ENCODE data around the gene IFITM2.

DNA sequence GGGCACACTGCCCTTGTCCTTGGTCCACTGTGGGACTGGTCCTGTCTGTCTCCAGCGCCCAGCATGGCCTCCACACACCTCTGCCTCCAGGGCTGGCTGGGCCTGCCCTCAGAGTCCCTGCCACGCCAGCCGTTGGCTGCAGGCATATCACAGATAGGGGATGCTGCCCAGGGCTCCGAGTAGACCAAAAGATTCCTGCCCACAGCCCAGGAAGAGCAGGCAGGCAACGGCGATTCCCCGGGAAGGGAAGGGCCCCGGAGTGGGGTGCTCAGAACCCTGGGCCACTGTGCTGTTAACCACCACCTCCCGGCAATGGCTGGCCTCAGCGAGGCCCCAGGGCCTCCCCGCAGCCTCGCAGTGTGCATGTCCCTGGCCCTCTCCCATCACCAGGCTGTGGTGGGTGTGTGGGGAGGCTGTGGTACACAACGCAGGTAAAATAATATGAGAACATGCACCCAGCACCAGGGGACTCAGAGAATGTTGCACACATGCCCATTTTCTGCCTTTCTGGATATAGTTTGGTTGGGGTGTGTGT is 10.5 kb upstream of the IFITM2 start:
- TF ChIP-seq FOXM1 (IDR thresholded peaks at IDR 0.05; ENCODE audit: low read depth) (no peak), SMC3 (IDR thresholded peaks at IDR 0.05; ENCODE audit: low read depth, low read length) (no peak), RFX5 (IDR thresholded peaks at IDR 0.05; ENCODE audit: low read length) (no peak), NRF1 (IDR thresholded peaks at IDR 0.05; ENCODE audit: low read depth, low read length) (no peak), SIN3A (IDR thresholded peaks at IDR 0.05; ENCODE audit: borderline replicate concordance, low read depth, low read length) (no peak), POLR2AphosphoS5 (IDR thresholded peaks at IDR 0.05; ENCODE audit: low read depth, low read length) (no peak), CHD2 (IDR thresholded peaks at IDR 0.05; ENCODE audit: low read length, partially characterized antibody) (no peak), EZH2phosphoT487 (IDR thresholded peaks at IDR 0.05; ENCODE audit: borderline replicate concordance, low read depth) (no peak), RAD21 (IDR thresholded peaks at IDR 0.05; ENCODE audit: low read length) (no peak), YY1 (IDR thresholded peaks at IDR 0.05; ENCODE audit: low read depth) (no peak), TCF12 (IDR thresholded peaks at IDR 0.05) (no peak), RCOR1 (IDR thresholded peaks at IDR 0.05; ENCODE audit: low read length) (no peak)
- TF ChIP-seq, protein P1, sequence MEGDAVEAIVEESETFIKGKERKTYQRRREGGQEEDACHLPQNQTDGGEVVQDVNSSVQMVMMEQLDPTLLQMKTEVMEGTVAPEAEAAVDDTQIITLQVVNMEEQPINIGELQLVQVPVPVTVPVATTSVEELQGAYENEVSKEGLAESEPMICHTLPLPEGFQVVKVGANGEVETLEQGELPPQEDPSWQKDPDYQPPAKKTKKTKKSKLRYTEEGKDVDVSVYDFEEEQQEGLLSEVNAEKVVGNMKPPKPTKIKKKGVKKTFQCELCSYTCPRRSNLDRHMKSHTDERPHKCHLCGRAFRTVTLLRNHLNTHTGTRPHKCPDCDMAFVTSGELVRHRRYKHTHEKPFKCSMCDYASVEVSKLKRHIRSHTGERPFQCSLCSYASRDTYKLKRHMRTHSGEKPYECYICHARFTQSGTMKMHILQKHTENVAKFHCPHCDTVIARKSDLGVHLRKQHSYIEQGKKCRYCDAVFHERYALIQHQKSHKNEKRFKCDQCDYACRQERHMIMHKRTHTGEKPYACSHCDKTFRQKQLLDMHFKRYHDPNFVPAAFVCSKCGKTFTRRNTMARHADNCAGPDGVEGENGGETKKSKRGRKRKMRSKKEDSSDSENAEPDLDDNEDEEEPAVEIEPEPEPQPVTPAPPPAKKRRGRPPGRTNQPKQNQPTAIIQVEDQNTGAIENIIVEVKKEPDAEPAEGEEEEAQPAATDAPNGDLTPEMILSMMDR (IDR thresholded peaks at IDR 0.05), result no peak
- TF ChIP-seq, protein P2, sequence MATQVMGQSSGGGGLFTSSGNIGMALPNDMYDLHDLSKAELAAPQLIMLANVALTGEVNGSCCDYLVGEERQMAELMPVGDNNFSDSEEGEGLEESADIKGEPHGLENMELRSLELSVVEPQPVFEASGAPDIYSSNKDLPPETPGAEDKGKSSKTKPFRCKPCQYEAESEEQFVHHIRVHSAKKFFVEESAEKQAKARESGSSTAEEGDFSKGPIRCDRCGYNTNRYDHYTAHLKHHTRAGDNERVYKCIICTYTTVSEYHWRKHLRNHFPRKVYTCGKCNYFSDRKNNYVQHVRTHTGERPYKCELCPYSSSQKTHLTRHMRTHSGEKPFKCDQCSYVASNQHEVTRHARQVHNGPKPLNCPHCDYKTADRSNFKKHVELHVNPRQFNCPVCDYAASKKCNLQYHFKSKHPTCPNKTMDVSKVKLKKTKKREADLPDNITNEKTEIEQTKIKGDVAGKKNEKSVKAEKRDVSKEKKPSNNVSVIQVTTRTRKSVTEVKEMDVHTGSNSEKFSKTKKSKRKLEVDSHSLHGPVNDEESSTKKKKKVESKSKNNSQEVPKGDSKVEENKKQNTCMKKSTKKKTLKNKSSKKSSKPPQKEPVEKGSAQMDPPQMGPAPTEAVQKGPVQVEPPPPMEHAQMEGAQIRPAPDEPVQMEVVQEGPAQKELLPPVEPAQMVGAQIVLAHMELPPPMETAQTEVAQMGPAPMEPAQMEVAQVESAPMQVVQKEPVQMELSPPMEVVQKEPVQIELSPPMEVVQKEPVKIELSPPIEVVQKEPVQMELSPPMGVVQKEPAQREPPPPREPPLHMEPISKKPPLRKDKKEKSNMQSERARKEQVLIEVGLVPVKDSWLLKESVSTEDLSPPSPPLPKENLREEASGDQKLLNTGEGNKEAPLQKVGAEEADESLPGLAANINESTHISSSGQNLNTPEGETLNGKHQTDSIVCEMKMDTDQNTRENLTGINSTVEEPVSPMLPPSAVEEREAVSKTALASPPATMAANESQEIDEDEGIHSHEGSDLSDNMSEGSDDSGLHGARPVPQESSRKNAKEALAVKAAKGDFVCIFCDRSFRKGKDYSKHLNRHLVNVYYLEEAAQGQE (IDR thresholded peaks at IDR 0.05; ENCODE audit: low read depth, low read length), result no peak
